ENCODE data around the gene PRKACB. TPM values are rescaled to one million over a fixed set of nuclear protein-coding genes. Genes with fewer than 3 reads are reported as not detected.

PRKACB gene
- total RNA-seq, 1 donor from 2014 or later, result 44.1 TPM

- Histone ChIP-seq H3K27me3 (no peaks in the 10 kb centered on the region), H3K9ac (no peak overlapping the region), H3K27ac (no peak overlapping the region), H3K4me2 (no peak overlapping the region), H4K20me1 (ENCODE audit: low read depth) (no peaks in the 10 kb centered on the region), H3K4me1 (no peaks in the 10 kb centered on the region), H2AFZ (replicated peaks) (no peak overlapping the region), H3K9me3 (ENCODE audit: low read depth) (no peaks in the 10 kb centered on the region), H3K79me2 (ENCODE audit: low read depth) (no peaks in the 10 kb centered on the region), H3K4me3 (no peak overlapping the region), H3F3A (ENCODE audit: low read depth) (no peaks in the 10 kb centered on the region), H3K36me3 (no peaks in the 10 kb centered on the region)
- Mint-ChIP-seq H3K4me1 (no peaks in the 10 kb centered on the region), H3K9me3 (no peaks in the 10 kb centered on the region), H3K4me3 (no peak overlapping the region), H3K27me3 (ENCODE audit: insufficient read depth, low read depth) (no peaks in the 10 kb centered on the region), H3K27ac (no peak overlapping the region), H3K36me3 (no peaks in the 10 kb centered on the region)
- DNase-seq (ENCODE audit: low spot score), result no peak
- TF ChIP-seq EZH2phosphoT487 (IDR thresholded peaks at IDR 0.05), result no peak
These were observed 30.0 kb downstream of the PRKACB start for GRCh38 chr1:84174051-84174556.

- Histone ChIP-seq H3F3A (ENCODE audit: low read depth) (no peaks in the 10 kb centered on the region), H3K9me3 (ENCODE audit: low read depth) (no peaks in the 10 kb centered on the region), H3K4me3 (no peak overlapping the region), H3K79me2 (ENCODE audit: low read depth) (no peaks in the 10 kb centered on the region), H3K27me3 (no peaks in the 10 kb centered on the region), H2AFZ (replicated peaks) (no peak overlapping the region), H3K4me1 (no peaks in the 10 kb centered on the region), H3K9ac (no peak overlapping the region), H3K4me2 (no peak overlapping the region), H3K36me3 (peaks cover 4% of the 10 kb centered on the region), H4K20me1 (ENCODE audit: low read depth) (no peaks in the 10 kb centered on the region), H3K27ac (no peak overlapping the region)
- Mint-ChIP-seq H3K27me3 (ENCODE audit: insufficient read depth, low read depth) (no peaks in the 10 kb centered on the region), H3K4me1 (no peaks in the 10 kb centered on the region), H3K36me3 (peaks cover 4% of the 10 kb centered on the region), H3K9me3 (no peaks in the 10 kb centered on the region), H3K4me3 (no peak overlapping the region), H3K27ac (no peak overlapping the region)
- TF ChIP-seq CTCF (IDR thresholded peaks at IDR 0.05) (no peak), EZH2 (IDR thresholded peaks at IDR 0.05) (no peak), EZH2phosphoT487 (IDR thresholded peaks at IDR 0.05) (no peak)
- no peak for DNase-seq (ENCODE audit: low spot score)
These were observed 37.4 kb downstream of the PRKACB start for GRCh38 chr1:84181350-84182005.

- DNase-seq (ENCODE audit: low spot score), result no peak
- no peak overlapping the region for H3K27ac Mint-ChIP-seq
- Histone ChIP-seq H3K27ac (no peak overlapping the region), H3K9ac (no peak overlapping the region), H3K79me2 (ENCODE audit: low read depth) (no peaks in the 10 kb centered on the region), H3K4me1 (no peaks in the 10 kb centered on the region), H2AFZ (replicated peaks) (no peak overlapping the region), H3K36me3 (peaks cover 25% of the 10 kb centered on the region), H3K4me3 (no peak overlapping the region), H3K4me2 (no peak overlapping the region), H3F3A (ENCODE audit: low read depth) (no peaks in the 10 kb centered on the region), H4K20me1 (ENCODE audit: low read depth) (no peaks in the 10 kb centered on the region), H3K27me3 (no peaks in the 10 kb centered on the region), H3K9me3 (ENCODE audit: low read depth) (peaks cover 4% of the 10 kb centered on the region)
- no peaks in the 10 kb centered on the region for H3K4me1 Mint-ChIP-seq
- peaks cover 45% of the 10 kb centered on the region for H3K36me3 Mint-ChIP-seq
- TF ChIP-seq EZH2phosphoT487 (IDR thresholded peaks at IDR 0.05) (no peak), CTCF (IDR thresholded peaks at IDR 0.05) (no peak), EZH2 (IDR thresholded peaks at IDR 0.05) (no peak)
- H3K27me3 Mint-ChIP-seq (ENCODE audit: insufficient read depth, low read depth), result no peaks in the 10 kb centered on the region
- no peak overlapping the region for H3K4me3 Mint-ChIP-seq
- H3K9me3 Mint-ChIP-seq, result peaks cover 24% of the 10 kb centered on the region
These were observed 46.4 kb downstream of the PRKACB start for GRCh38 chr1:84190455-84190854.

- no peak for TF ChIP-seq EZH2phosphoT487 (IDR thresholded peaks at IDR 0.05)
- TF ChIP-seq CTCF (IDR thresholded peaks at IDR 0.05), result no peak
- TF ChIP-seq EZH2 (IDR thresholded peaks at IDR 0.05), result no peak
- Histone ChIP-seq H3K27ac (no peak overlapping the region), H3K79me2 (ENCODE audit: low read depth) (no peaks in the 10 kb centered on the region), H3K36me3 (peaks cover 23% of the 10 kb centered on the region), H3K9ac (no peak overlapping the region), H4K20me1 (ENCODE audit: low read depth) (no peaks in the 10 kb centered on the region), H3K27me3 (no peaks in the 10 kb centered on the region), H3K4me2 (no peak overlapping the region), H3K9me3 (ENCODE audit: low read depth) (peaks cover 4% of the 10 kb centered on the region), H3K4me1 (no peaks in the 10 kb centered on the region), H3K4me3 (no peak overlapping the region), H3F3A (ENCODE audit: low read depth) (no peaks in the 10 kb centered on the region), H2AFZ (replicated peaks) (no peak overlapping the region)
- no peak for DNase-seq (ENCODE audit: low spot score)
- no peaks in the 10 kb centered on the region for H3K4me1 Mint-ChIP-seq
- H3K27ac Mint-ChIP-seq, result no peak overlapping the region
- no peak overlapping the region for H3K4me3 Mint-ChIP-seq
- H3K9me3 Mint-ChIP-seq, result peaks cover 24% of the 10 kb centered on the region
- no peaks in the 10 kb centered on the region for H3K27me3 Mint-ChIP-seq (ENCODE audit: insufficient read depth, low read depth)
- H3K36me3 Mint-ChIP-seq, result peaks cover 43% of the 10 kb centered on the region
These were observed 48.6 kb downstream of the PRKACB start for GRCh38 chr1:84192681-84193080.
